ENCODE results near the gene PITPNC1. TPM values are rescaled to one million over a fixed set of nuclear protein-coding genes. Genes with fewer than 3 reads are reported as not detected.
"Not testable (repeated sequence)": the region's sequence is repeated elsewhere in the genome, so short reads cannot be mapped to it uniquely, and the experiment has no call there.

The PITPNC1 gene
- total RNA-seq, 3 donors from 2014 or later: 11.0 to 17.7 (median 14.8) TPM

GRCh38 chr17:67401598-67402504 is 24.8 kb downstream of the PITPNC1 start:
- Histone ChIP-seq H3K9me3 (no peaks in the 10 kb centered on the region), H3K27ac (no peak overlapping the region), H3K4me3 (no peak overlapping the region), H3K27me3 (no peaks in the 10 kb centered on the region), H3K4me1 (no peaks in the 10 kb centered on the region), H3K36me3 (no peaks in the 10 kb centered on the region)
- intact Hi-C loops (cut with DNase I; ENCODE audit: low total_unique reads): no loop called here
- TF ChIP-seq POLR2AphosphoS5 (IDR thresholded peaks at IDR 0.05): no peak
- TF ChIP-seq CTCF (IDR thresholded peaks at IDR 0.05): no peak
- TF ChIP-seq POLR2A (IDR thresholded peaks at IDR 0.05): no peak
- no peak for DNase-seq (ENCODE audit: low spot score in 2 of 2)

- no peaks in the 10 kb centered on the region for H3K4me1 ChIP-seq
- no peak for TF ChIP-seq POLR2A (IDR thresholded peaks at IDR 0.05)
- TF ChIP-seq CTCF (IDR thresholded peaks at IDR 0.05): no peak
- no peak for TF ChIP-seq POLR2AphosphoS5 (IDR thresholded peaks at IDR 0.05)
- DNase-seq (ENCODE audit: low spot score in 2 of 2): no peak
- H3K36me3 ChIP-seq: no peaks in the 10 kb centered on the region
- H3K4me3 ChIP-seq: no peak overlapping the region
- H3K9me3 ChIP-seq: no peaks in the 10 kb centered on the region
- intact Hi-C loops (cut with DNase I; ENCODE audit: low total_unique reads): no loop called here
- no peaks in the 10 kb centered on the region for H3K27me3 ChIP-seq
- no peak overlapping the region for H3K27ac ChIP-seq
These were observed 26.0 kb downstream of the PITPNC1 start for GRCh38 chr17:67403065-67403464.

- intact Hi-C loops (cut with DNase I; ENCODE audit: low total_unique reads): no loop called here
- H3K9me3 ChIP-seq: no peaks in the 10 kb centered on the region
- H3K4me3 ChIP-seq: no peak overlapping the region
- H3K27ac ChIP-seq: no peak overlapping the region
- no peak for DNase-seq (ENCODE audit: low spot score in 2 of 2)
- TF ChIP-seq POLR2A (IDR thresholded peaks at IDR 0.05): no peak
- TF ChIP-seq POLR2AphosphoS5 (IDR thresholded peaks at IDR 0.05): no peak
- no peak for TF ChIP-seq CTCF (IDR thresholded peaks at IDR 0.05)
- no peaks in the 10 kb centered on the region for H3K36me3 ChIP-seq
- H3K4me1 ChIP-seq: no peaks in the 10 kb centered on the region
- H3K27me3 ChIP-seq: no peaks in the 10 kb centered on the region
These were observed 26.4 kb downstream of the PITPNC1 start for GRCh38 chr17:67403483-67403882.

GRCh38 chr17:67408455-67408830 is 31.4 kb downstream of the PITPNC1 start:
- H3K36me3 ChIP-seq; intact Hi-C loops (cut with DNase I; ENCODE audit: low total_unique reads); H3K4me1 ChIP-seq; DNase-seq (ENCODE audit: low spot score in 2 of 2); H3K27ac ChIP-seq; H3K27me3 ChIP-seq; H3K4me3 ChIP-seq; H3K9me3 ChIP-seq: not testable (repeated sequence)

- intact Hi-C loops (cut with DNase I; ENCODE audit: low total_unique reads): no loop called here
- no peak for DNase-seq (ENCODE audit: low spot score in 2 of 2)
These were observed 34.3 kb downstream of the PITPNC1 start for GRCh38 chr17:67411397-67411796.

More at GRCh38 chr17:67411397-67411796, 34.3 kb downstream of the PITPNC1 start:
- Histone ChIP-seq H3K27ac (no peak overlapping the region), H3K4me3 (no peak overlapping the region), H3K27me3 (no peaks in the 10 kb centered on the region), H3K4me1 (no peaks in the 10 kb centered on the region), H3K36me3 (no peaks in the 10 kb centered on the region), H3K9me3 (peaks cover 0 to 7% of the 10 kb centered on the region in 2 donors)
- TF ChIP-seq POLR2A (IDR thresholded peaks at IDR 0.05) (no peak), CTCF (IDR thresholded peaks at IDR 0.05) (no peak), POLR2AphosphoS5 (IDR thresholded peaks at IDR 0.05) (no peak)

Data from breast epithelium (tissue), 4 donors.